Panc1 (cell line): ENCODE measurements around the gene COPS8. TPM values are rescaled to one million over a fixed set of nuclear protein-coding genes. Genes with fewer than 3 reads are reported as not detected.

Experiments used
- ATAC-seq: fragments of 200-7000 bp; cut with Tn5 transposase; 2 replicates; pipeline ENCODE4 v1.9.1; 2020; ENCODE audit warnings: mild to moderate bottlenecking, moderate library complexity
- BruUV-seq: library from RNA; stranded (reverse); fragments of 400-500 nt; replicated peaks from 2 replicates; lab custom pipeline; 2021; lab: Mats Ljungman, UMichigan
- CTCF ChIA-PET: fragments of 300-600 bp; sonication (Branson Sonifier 250); formaldehyde crosslinking; loops from one replicate; lab custom pipeline; 2022; ENCODE audit warnings: antibody characterized with exemption; lab: Charles Lee
- POLR2A ChIA-PET: fragments of 300-600 bp; sonication (Branson Sonifier 250); formaldehyde crosslinking; loops from one replicate; lab custom pipeline; 2022; ENCODE audit warnings: antibody characterized with exemption; lab: Charles Lee
- DNase-seq: peaks from one replicate; pipeline ENCODE4 v3.0.0-alpha.2; 2010; ENCODE audit warnings: low read depth, low spot score
- H3K27ac ChIP-seq: 2 replicates; pipeline ENCODE4 v1.5.1; 2011; ENCODE audit warnings: mild to moderate bottlenecking, low read length, inconsistent platforms
- H3K27me3 ChIP-seq: fragments of 200-500 bp; sonication (Bioruptor generic); 2 replicates; pipeline ENCODE4 v1.6.0; 2014; ENCODE audit warnings: low read length, inconsistent platforms; ENCODE audit not compliant: control insufficient read depth, insufficient read depth
- H3K36me3 ChIP-seq: fragments of 200-500 bp; sonication (Bioruptor generic); 2 replicates; pipeline ENCODE4 v1.5.1; 2014; ENCODE audit warnings: inconsistent platforms, mild to moderate bottlenecking, low read length, moderate library complexity; ENCODE audit not compliant: control insufficient read depth, insufficient read depth
- H3K4me1 ChIP-seq: 2 replicates; pipeline ENCODE4 v1.5.1; 2011; ENCODE audit warnings: inconsistent platforms, mild to moderate bottlenecking, low read length, moderate library complexity; ENCODE audit not compliant: control insufficient read depth, insufficient read depth
- H3K4me3 ChIP-seq, 2 experiments: 2 replicates each; pipeline ENCODE4 v1.5.1; 2011 to 2012; ENCODE audit warnings: low read depth in 2 of 2, low read length in 2 of 2, mild to moderate bottlenecking in 2 of 2, inconsistent platforms in 1 of 2, moderate library complexity in 1 of 2
- H3K9me3 ChIP-seq: fragments of 200-500 bp; sonication (Bioruptor generic); 2 replicates; pipeline ENCODE4 v1.5.1; 2014; ENCODE audit warnings: low read depth, mild to moderate bottlenecking, inconsistent platforms, low read length, moderate library complexity; ENCODE audit not compliant: control insufficient read depth, insufficient read depth
- POLR2AphosphoS5 ChIP-seq: IDR thresholded peaks from 2 replicates; pipeline ENCODE4 v1.6.1; 2012; ENCODE audit warnings: mild to moderate bottlenecking, low read depth, low read length, moderate library complexity
- SIN3A ChIP-seq: IDR thresholded peaks from 2 replicates; pipeline ENCODE4 v1.6.1; 2012; ENCODE audit warnings: low read depth, mild to moderate bottlenecking, low read length, moderate library complexity, borderline replicate concordance; ENCODE audit not compliant: insufficient read depth
- TCF7L2 ChIP-seq: IDR thresholded peaks from 2 replicates; pipeline ENCODE4 v1.6.1; 2011; ENCODE audit warnings: mild to moderate bottlenecking, low read depth, low read length, inconsistent platforms
- in situ Hi-C: cut with HindIII; loops from 2 replicates; pipeline ENCODE4 v1.10.0; 2016; ENCODE audit warnings: low sequenced_read_pairs, low pct_unique_long_range_greater_than_20kb
- intact Hi-C: fragments of 100-400 bp; cut with micrococcal nuclease; formaldehyde crosslinking; loops from one replicate; pipeline ENCODE4 v1.10.0; 2022; ENCODE audit not compliant: unreplicated experiment
- total RNA-seq: library from RNA; stranded (reverse); gene quantifications from one replicate; pipeline ENCODE4 v1.2.1, GENCODE V29; 2021; ENCODE audit not compliant: unreplicated experiment
- TF ChIP-seq, protein P1 (sequence below): fragments of 450-650 bp; IDR thresholded peaks from 2 replicates; pipeline ENCODE4 v1.5.1; 2017; ENCODE audit warnings: mild to moderate bottlenecking
- TF ChIP-seq, protein P2 (sequence below), 2 experiments: IDR thresholded peaks; 2 replicates each; pipeline ENCODE4 v1.6.1; 2011 to 2012; ENCODE audit warnings: low read depth in 2 of 2, control low read depth in 1 of 2, low read length in 1 of 2, mild to moderate bottlenecking in 1 of 2, moderate library complexity in 1 of 2; ENCODE audit not compliant: insufficient read depth in 1 of 2

COPS8 gene
- total RNA-seq, 1 experiment from 2014 or later, result 57.9 TPM

- ChIA-PET CTCF (no interaction called here), POLR2A (no interaction called here)
- BruUV-seq, result no TSS peak
- H3K27me3 ChIP-seq, result 0 out of 2 replicates have a peak, but pooled peaks cover 2% of the 10 kb centered on the region
- H3K27ac ChIP-seq, result no peak overlapping the region
- no peaks in the 10 kb centered on the region for H3K9me3 ChIP-seq
- DNase-seq (no peak), ATAC-seq (no peak)
- H3K4me3 ChIP-seq, result no peak overlapping the region
- in situ Hi-C loops (no loop called here), intact Hi-C loops (no loop called here)
- no peak for TF ChIP-seq POLR2AphosphoS5
- TF ChIP-seq SIN3A, result no peak
- TF ChIP-seq TCF7L2, result no peak
- TF ChIP-seq, protein P1, sequence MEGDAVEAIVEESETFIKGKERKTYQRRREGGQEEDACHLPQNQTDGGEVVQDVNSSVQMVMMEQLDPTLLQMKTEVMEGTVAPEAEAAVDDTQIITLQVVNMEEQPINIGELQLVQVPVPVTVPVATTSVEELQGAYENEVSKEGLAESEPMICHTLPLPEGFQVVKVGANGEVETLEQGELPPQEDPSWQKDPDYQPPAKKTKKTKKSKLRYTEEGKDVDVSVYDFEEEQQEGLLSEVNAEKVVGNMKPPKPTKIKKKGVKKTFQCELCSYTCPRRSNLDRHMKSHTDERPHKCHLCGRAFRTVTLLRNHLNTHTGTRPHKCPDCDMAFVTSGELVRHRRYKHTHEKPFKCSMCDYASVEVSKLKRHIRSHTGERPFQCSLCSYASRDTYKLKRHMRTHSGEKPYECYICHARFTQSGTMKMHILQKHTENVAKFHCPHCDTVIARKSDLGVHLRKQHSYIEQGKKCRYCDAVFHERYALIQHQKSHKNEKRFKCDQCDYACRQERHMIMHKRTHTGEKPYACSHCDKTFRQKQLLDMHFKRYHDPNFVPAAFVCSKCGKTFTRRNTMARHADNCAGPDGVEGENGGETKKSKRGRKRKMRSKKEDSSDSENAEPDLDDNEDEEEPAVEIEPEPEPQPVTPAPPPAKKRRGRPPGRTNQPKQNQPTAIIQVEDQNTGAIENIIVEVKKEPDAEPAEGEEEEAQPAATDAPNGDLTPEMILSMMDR, result no peak
- TF ChIP-seq, protein P2, sequence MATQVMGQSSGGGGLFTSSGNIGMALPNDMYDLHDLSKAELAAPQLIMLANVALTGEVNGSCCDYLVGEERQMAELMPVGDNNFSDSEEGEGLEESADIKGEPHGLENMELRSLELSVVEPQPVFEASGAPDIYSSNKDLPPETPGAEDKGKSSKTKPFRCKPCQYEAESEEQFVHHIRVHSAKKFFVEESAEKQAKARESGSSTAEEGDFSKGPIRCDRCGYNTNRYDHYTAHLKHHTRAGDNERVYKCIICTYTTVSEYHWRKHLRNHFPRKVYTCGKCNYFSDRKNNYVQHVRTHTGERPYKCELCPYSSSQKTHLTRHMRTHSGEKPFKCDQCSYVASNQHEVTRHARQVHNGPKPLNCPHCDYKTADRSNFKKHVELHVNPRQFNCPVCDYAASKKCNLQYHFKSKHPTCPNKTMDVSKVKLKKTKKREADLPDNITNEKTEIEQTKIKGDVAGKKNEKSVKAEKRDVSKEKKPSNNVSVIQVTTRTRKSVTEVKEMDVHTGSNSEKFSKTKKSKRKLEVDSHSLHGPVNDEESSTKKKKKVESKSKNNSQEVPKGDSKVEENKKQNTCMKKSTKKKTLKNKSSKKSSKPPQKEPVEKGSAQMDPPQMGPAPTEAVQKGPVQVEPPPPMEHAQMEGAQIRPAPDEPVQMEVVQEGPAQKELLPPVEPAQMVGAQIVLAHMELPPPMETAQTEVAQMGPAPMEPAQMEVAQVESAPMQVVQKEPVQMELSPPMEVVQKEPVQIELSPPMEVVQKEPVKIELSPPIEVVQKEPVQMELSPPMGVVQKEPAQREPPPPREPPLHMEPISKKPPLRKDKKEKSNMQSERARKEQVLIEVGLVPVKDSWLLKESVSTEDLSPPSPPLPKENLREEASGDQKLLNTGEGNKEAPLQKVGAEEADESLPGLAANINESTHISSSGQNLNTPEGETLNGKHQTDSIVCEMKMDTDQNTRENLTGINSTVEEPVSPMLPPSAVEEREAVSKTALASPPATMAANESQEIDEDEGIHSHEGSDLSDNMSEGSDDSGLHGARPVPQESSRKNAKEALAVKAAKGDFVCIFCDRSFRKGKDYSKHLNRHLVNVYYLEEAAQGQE (IDR thresholded peaks at IDR 0.05; ENCODE audit: insufficient read depth in 1 of 2, low read depth in 2 of 2, low read length in 1 of 2), result no peak
- no peaks in the 10 kb centered on the region for H3K4me1 ChIP-seq
- no peaks in the 10 kb centered on the region for H3K36me3 ChIP-seq
These were observed 12.1 kb upstream of the COPS8 start for GRCh38 chr2:237073552-237073951.

GRCh38 chr2:237074211-237074993, 11.3 kb upstream of the COPS8 start:
- no peaks in the 10 kb centered on the region for H3K4me1 ChIP-seq
- H3K27me3 ChIP-seq, result no peaks in the 10 kb centered on the region
- no peak for DNase-seq
- ChIA-PET CTCF (no interaction called here), POLR2A (no interaction called here)
- BruUV-seq, result no TSS peak
- H3K9me3 ChIP-seq, result no peaks in the 10 kb centered on the region
- in situ Hi-C loops (no loop called here), intact Hi-C loops (no loop called here)
- no peak for ATAC-seq
- H3K36me3 ChIP-seq, result no peaks in the 10 kb centered on the region
- TF ChIP-seq SIN3A (no peak), TCF7L2 (no peak), POLR2AphosphoS5 (no peak)
- TF ChIP-seq, protein P2 (IDR thresholded peaks at IDR 0.05; ENCODE audit: insufficient read depth in 1 of 2, low read depth in 2 of 2, low read length in 1 of 2), result no peak
- TF ChIP-seq, protein P1, result no peak
- no peak overlapping the region for H3K4me3 ChIP-seq
- no peak overlapping the region for H3K27ac ChIP-seq
